HEK293 (cell line): ENCODE measurements around the gene C2orf42.

Experiments used
- KLF1 ChIP-seq: fragments of 450-650 bp; formaldehyde crosslinking; IDR thresholded peaks from 2 replicates; pipeline ENCODE4 v1.5.1; 2016; ENCODE audit warnings: missing biosample characterization, missing genetic modification characterization
- OSR2 ChIP-seq: fragments of 450-650 bp; formaldehyde crosslinking; IDR thresholded peaks from 2 replicates; pipeline ENCODE4 v1.5.1; 2016; ENCODE audit warnings: missing biosample characterization, missing genetic modification characterization
- YY2 ChIP-seq: fragments of 450-650 bp; formaldehyde crosslinking; IDR thresholded peaks from 2 replicates; pipeline ENCODE4 v1.5.1; 2016; ENCODE audit warnings: missing biosample characterization, missing genetic modification characterization
- ZBTB7A ChIP-seq: fragments of 450-650 bp; formaldehyde crosslinking; IDR thresholded peaks from 2 replicates; pipeline ENCODE4 v1.5.1; 2016; ENCODE audit warnings: low read depth, missing biosample characterization, missing genetic modification characterization
- ZFP37 ChIP-seq: fragments of 450-650 bp; formaldehyde crosslinking; IDR thresholded peaks from 2 replicates; pipeline ENCODE4 v1.5.1; 2016; ENCODE audit warnings: missing biosample characterization, missing genetic modification characterization
- ZNF114 ChIP-seq: fragments of 450-650 bp; formaldehyde crosslinking; IDR thresholded peaks from 2 replicates; pipeline ENCODE4 v1.5.0; 2017; ENCODE audit warnings: missing biosample characterization, missing genetic modification characterization
- ZNF138 ChIP-seq: fragments of 450-650 bp; formaldehyde crosslinking; IDR thresholded peaks from 2 replicates; pipeline ENCODE4 v1.5.1; 2016; ENCODE audit warnings: missing biosample characterization, missing genetic modification characterization, borderline replicate concordance
- ZNF19 ChIP-seq: fragments of 450-650 bp; formaldehyde crosslinking; IDR thresholded peaks from 2 replicates; pipeline ENCODE4; 2016; ENCODE audit warnings: missing biosample characterization, missing genetic modification characterization, low read depth
- ZNF239 ChIP-seq: fragments of 450-650 bp; formaldehyde crosslinking; IDR thresholded peaks from 2 replicates; pipeline ENCODE4 v1.5.1; 2016; ENCODE audit warnings: missing biosample characterization, missing genetic modification characterization
- ZNF404 ChIP-seq: fragments of 450-650 bp; formaldehyde crosslinking; IDR thresholded peaks from 2 replicates; pipeline ENCODE4 v1.5.1; 2017; ENCODE audit warnings: missing biosample characterization, missing genetic modification characterization
- ZNF423 ChIP-seq: fragments of 450-650 bp; formaldehyde crosslinking; IDR thresholded peaks from 2 replicates; pipeline ENCODE4 v1.5.1; 2016; ENCODE audit warnings: missing biosample characterization, missing genetic modification characterization
- ZNF747 ChIP-seq: fragments of 450-650 bp; formaldehyde crosslinking; IDR thresholded peaks from 2 replicates; pipeline ENCODE4 v1.5.1; 2016; ENCODE audit warnings: missing biosample characterization, missing genetic modification characterization
- ZNF777 ChIP-seq: fragments of 450-650 bp; formaldehyde crosslinking; IDR thresholded peaks from 2 replicates; pipeline ENCODE4 v1.5.1; 2017; ENCODE audit warnings: missing biosample characterization, missing genetic modification characterization, borderline replicate concordance
- ZSCAN23 ChIP-seq: fragments of 450-650 bp; formaldehyde crosslinking; IDR thresholded peaks from 2 replicates; pipeline ENCODE4 v1.5.1; 2016; ENCODE audit warnings: missing biosample characterization, missing genetic modification characterization
- TF ChIP-seq, protein P1 (sequence below): fragments of 450-650 bp; formaldehyde crosslinking; IDR thresholded peaks from 2 replicates; pipeline ENCODE4 v1.5.1; 2017; ENCODE audit warnings: missing biosample characterization, missing genetic modification characterization
- TF ChIP-seq, protein P2 (sequence below): fragments of 450-650 bp; formaldehyde crosslinking; IDR thresholded peaks from 2 replicates; pipeline ENCODE4 v1.5.1; 2016; ENCODE audit warnings: missing biosample characterization, missing genetic modification characterization, borderline replicate concordance
- TF ChIP-seq, protein P3 (sequence below): fragments of 450-650 bp; formaldehyde crosslinking; IDR thresholded peaks from 2 replicates; pipeline ENCODE4 v1.5.1; 2016; ENCODE audit warnings: missing biosample characterization, missing genetic modification characterization
- TF ChIP-seq, protein P4 (sequence below): fragments of 450-650 bp; formaldehyde crosslinking; IDR thresholded peaks from 2 replicates; pipeline ENCODE4 v1.5.1; 2016; ENCODE audit warnings: missing biosample characterization, missing genetic modification characterization
- TF ChIP-seq, protein P5 (sequence below): fragments of 450-650 bp; formaldehyde crosslinking; optimal IDR thresholded peaks from 2 replicates; pipeline ENCODE3; 2016; ENCODE audit warnings: missing biosample characterization, mild to moderate bottlenecking, missing genetic modification characterization
- TF ChIP-seq, protein P6 (sequence below): fragments of 450-650 bp; formaldehyde crosslinking; IDR thresholded peaks from 2 replicates; pipeline ENCODE4 v1.5.1; 2016; ENCODE audit warnings: missing biosample characterization, missing genetic modification characterization
- TF ChIP-seq, protein P7 (sequence below): fragments of 450-650 bp; formaldehyde crosslinking; IDR thresholded peaks from 2 replicates; pipeline ENCODE4 v1.5.1; 2016; ENCODE audit warnings: missing biosample characterization, missing genetic modification characterization
- TF ChIP-seq, protein P8 (sequence below): fragments of 450-650 bp; formaldehyde crosslinking; IDR thresholded peaks from 2 replicates; pipeline ENCODE4 v1.5.1; 2016; ENCODE audit warnings: missing biosample characterization, missing genetic modification characterization

The C2orf42 gene

DNA sequence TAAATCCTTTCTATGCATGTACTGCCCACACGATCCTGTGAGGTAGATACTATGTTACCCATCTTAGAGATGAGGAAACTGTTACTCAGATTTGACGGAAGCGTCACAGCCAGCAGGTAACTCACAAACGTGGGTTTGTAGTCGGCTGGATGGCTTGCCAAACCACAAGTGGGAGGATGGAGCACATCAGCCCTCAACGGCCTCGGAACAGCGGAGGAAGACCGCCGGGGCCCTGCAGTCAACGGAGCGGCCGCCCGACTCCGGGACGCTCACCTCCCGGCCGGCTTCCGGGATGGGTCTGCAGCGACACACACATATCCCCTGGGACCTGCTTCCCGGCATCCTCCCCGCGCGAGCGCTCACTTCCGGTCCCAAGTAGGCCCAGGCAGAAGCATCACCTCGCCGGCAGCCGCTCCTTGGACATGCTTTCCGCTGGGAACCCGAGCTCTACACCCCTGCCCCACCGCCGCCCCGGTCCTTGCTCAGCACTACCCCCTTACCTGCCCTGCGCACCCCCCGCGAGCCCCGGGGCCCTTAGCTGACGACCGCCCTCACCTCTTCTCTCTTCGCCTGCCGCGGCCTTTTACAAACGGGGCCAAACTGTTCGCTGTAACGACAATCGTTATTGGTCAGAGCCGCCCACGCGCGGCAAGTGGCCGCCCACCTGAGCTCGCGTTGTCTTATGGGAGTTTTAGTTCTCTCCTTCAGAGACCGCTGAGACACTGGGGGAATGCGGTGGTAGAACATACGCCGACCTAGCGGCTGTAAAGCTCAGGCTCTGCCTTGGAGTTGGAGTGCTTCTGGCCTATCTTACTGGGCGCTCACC lies at the start of gene C2orf42 (continued):
- TF ChIP-seq KLF1 (tag by site-specific recombination) (peak; percentile 52), YY2 (no peak), ZNF404 (tag by site-specific recombination) (no peak), ZNF114 (tag by site-specific recombination) (no peak), ZSCAN23 (tag by site-specific recombination) (no peak), OSR2 (tag by site-specific recombination) (no peak), ZNF239 (tag by site-specific recombination) (no peak), ZNF747 (tag by site-specific recombination) (no peak), ZFP37 (peak; percentile 95), ZNF138 (tag by site-specific recombination) (no peak), ZNF19 (tag by site-specific recombination) (no peak), ZBTB7A (tag by site-specific recombination) (no peak), ZNF423 (tag by site-specific recombination) (peak; percentile 65), ZNF777 (no peak)
- TF ChIP-seq, protein P1, sequence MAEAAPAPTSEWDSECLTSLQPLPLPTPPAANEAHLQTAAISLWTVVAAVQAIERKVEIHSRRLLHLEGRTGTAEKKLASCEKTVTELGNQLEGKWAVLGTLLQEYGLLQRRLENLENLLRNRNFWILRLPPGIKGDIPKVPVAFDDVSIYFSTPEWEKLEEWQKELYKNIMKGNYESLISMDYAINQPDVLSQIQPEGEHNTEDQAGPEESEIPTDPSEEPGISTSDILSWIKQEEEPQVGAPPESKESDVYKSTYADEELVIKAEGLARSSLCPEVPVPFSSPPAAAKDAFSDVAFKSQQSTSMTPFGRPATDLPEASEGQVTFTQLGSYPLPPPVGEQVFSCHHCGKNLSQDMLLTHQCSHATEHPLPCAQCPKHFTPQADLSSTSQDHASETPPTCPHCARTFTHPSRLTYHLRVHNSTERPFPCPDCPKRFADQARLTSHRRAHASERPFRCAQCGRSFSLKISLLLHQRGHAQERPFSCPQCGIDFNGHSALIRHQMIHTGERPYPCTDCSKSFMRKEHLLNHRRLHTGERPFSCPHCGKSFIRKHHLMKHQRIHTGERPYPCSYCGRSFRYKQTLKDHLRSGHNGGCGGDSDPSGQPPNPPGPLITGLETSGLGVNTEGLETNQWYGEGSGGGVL, result no peak
- TF ChIP-seq, protein P2, sequence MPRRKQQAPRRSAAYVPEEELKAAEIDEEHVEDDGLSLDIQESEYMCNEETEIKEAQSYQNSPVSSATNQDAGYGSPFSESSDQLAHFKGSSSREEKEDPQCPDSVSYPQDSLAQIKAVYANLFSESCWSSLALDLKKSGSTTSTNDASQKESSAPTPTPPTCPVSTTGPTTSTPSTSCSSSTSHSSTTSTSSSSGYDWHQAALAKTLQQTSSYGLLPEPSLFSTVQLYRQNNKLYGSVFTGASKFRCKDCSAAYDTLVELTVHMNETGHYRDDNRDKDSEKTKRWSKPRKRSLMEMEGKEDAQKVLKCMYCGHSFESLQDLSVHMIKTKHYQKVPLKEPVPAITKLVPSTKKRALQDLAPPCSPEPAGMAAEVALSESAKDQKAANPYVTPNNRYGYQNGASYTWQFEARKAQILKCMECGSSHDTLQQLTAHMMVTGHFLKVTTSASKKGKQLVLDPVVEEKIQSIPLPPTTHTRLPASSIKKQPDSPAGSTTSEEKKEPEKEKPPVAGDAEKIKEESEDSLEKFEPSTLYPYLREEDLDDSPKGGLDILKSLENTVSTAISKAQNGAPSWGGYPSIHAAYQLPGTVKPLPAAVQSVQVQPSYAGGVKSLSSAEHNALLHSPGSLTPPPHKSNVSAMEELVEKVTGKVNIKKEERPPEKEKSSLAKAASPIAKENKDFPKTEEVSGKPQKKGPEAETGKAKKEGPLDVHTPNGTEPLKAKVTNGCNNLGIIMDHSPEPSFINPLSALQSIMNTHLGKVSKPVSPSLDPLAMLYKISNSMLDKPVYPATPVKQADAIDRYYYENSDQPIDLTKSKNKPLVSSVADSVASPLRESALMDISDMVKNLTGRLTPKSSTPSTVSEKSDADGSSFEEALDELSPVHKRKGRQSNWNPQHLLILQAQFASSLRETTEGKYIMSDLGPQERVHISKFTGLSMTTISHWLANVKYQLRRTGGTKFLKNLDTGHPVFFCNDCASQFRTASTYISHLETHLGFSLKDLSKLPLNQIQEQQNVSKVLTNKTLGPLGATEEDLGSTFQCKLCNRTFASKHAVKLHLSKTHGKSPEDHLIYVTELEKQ (tag by site-specific recombination), result no peak
- TF ChIP-seq, protein P3, sequence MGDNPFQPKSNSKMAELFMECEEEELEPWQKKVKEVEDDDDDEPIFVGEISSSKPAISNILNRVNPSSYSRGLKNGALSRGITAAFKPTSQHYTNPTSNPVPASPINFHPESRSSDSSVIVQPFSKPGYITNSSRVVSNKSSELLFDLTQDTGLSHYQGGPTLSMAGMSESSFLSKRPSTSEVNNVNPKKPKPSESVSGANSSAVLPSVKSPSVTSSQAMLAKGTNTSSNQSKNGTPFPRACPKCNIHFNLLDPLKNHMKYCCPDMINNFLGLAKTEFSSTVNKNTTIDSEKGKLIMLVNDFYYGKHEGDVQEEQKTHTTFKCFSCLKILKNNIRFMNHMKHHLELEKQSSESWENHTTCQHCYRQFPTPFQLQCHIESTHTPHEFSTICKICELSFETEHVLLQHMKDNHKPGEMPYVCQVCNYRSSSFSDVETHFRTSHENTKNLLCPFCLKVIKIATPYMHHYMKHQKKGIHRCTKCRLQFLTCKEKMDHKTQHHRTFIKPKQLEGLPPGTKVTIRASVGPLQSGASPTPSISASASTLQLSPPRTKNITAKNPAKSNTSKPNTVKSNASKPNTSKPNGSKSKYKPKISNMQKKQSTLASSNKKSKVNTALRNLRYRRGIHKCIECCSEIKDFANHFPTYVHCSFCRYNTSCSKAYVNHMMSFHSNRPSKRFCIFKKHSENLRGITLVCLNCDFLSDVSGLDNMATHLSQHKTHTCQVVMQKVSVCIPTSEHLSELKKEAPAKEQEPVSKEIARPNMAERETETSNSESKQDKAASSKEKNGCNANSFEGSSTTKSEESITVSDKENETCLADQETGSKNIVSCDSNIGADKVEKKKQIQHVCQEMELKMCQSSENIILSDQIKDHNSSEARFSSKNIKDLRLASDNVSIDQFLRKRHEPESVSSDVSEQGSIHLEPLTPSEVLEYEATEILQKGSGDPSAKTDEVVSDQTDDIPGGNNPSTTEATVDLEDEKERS (tag by site-specific recombination), result no peak
- TF ChIP-seq, protein P4, sequence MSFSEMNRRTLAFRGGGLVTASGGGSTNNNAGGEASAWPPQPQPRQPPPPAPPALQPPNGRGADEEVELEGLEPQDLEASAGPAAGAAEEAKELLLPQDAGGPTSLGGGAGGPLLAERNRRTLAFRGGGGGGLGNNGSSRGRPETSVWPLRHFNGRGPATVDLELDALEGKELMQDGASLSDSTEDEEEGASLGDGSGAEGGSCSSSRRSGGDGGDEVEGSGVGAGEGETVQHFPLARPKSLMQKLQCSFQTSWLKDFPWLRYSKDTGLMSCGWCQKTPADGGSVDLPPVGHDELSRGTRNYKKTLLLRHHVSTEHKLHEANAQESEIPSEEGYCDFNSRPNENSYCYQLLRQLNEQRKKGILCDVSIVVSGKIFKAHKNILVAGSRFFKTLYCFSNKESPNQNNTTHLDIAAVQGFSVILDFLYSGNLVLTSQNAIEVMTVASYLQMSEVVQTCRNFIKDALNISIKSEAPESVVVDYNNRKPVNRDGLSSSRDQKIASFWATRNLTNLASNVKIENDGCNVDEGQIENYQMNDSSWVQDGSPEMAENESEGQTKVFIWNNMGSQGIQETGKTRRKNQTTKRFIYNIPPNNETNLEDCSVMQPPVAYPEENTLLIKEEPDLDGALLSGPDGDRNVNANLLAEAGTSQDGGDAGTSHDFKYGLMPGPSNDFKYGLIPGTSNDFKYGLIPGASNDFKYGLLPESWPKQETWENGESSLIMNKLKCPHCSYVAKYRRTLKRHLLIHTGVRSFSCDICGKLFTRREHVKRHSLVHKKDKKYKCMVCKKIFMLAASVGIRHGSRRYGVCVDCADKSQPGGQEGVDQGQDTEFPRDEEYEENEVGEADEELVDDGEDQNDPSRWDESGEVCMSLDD (tag by site-specific recombination), result peak; percentile 87
- TF ChIP-seq, protein P5, sequence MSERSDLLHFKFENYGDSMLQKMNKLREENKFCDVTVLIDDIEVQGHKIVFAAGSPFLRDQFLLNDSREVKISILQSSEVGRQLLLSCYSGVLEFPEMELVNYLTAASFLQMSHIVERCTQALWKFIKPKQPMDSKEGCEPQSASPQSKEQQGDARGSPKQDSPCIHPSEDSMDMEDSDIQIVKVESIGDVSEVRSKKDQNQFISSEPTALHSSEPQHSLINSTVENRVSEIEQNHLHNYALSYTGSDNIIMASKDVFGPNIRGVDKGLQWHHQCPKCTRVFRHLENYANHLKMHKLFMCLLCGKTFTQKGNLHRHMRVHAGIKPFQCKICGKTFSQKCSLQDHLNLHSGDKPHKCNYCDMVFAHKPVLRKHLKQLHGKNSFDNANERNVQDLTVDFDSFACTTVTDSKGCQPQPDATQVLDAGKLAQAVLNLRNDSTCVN (tag by site-specific recombination), result peak; percentile 60
- TF ChIP-seq, protein P6, sequence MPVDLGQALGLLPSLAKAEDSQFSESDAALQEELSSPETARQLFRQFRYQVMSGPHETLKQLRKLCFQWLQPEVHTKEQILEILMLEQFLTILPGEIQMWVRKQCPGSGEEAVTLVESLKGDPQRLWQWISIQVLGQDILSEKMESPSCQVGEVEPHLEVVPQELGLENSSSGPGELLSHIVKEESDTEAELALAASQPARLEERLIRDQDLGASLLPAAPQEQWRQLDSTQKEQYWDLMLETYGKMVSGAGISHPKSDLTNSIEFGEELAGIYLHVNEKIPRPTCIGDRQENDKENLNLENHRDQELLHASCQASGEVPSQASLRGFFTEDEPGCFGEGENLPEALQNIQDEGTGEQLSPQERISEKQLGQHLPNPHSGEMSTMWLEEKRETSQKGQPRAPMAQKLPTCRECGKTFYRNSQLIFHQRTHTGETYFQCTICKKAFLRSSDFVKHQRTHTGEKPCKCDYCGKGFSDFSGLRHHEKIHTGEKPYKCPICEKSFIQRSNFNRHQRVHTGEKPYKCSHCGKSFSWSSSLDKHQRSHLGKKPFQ, result no peak
- TF ChIP-seq, protein P7, sequence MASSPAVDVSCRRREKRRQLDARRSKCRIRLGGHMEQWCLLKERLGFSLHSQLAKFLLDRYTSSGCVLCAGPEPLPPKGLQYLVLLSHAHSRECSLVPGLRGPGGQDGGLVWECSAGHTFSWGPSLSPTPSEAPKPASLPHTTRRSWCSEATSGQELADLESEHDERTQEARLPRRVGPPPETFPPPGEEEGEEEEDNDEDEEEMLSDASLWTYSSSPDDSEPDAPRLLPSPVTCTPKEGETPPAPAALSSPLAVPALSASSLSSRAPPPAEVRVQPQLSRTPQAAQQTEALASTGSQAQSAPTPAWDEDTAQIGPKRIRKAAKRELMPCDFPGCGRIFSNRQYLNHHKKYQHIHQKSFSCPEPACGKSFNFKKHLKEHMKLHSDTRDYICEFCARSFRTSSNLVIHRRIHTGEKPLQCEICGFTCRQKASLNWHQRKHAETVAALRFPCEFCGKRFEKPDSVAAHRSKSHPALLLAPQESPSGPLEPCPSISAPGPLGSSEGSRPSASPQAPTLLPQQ (tag by site-specific recombination), result peak; percentile 52
- TF ChIP-seq, protein P8, sequence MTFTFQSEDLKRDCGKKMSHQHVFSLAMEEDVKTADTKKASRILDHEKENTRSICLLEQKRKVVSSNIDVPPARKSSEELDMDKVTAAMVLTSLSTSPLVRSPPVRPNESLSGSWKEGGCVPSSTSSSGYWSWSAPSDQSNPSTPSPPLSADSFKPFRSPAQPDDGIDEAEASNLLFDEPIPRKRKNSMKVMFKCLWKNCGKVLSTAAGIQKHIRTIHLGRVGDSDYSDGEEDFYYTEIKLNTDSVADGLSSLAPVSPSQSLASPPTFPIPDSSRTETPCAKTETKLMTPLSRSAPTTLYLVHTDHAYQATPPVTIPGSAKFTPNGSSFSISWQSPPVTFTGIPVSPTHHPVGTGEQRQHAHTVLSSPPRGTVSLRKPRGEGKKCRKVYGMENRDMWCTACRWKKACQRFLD (tag by site-specific recombination), result no peak
